Ecto neural progenitor cell (in vitro differentiated cells): ENCODE measurements around the gene LRRC74A.
A peak's percentile ranks its signal among the peaks of the same experiment; 100 is the strongest.

Source experiments
- DNase-seq: peaks from one replicate; pipeline ENCODE4 v3.0.0-alpha.2; 2018; ENCODE audit warnings: low spot score

Gene LRRC74A

GRCh38 chr14:76810525-76810924 lies 15.7 kb upstream of the LRRC74A start:
- no peak for DNase-seq

- no peak for DNase-seq
Observed at GRCh38 chr14:76810953-76811400, 15.2 kb upstream of the LRRC74A start.

GRCh38 chr14:76811561-76811960 lies 14.6 kb upstream of the LRRC74A start:
- no peak for DNase-seq

- DNase-seq, result no peak
Observed at GRCh38 chr14:76812093-76812421, 14.2 kb upstream of the LRRC74A start.

GRCh38 chr14:76812422-76813383 lies 13.5 kb upstream of the LRRC74A start, which contains the start of gene ANGEL1:
Gene ANGEL1, minus strand, starts transcription at chr14:76812882. Its CDS starts 55 bp downstream, at chr14:76812827.
- DNase-seq, result peak; percentile 95

- DNase-seq, result no peak
Observed at GRCh38 chr14:76814726-76815645, 11.2 kb upstream of the LRRC74A start.

- no peak for DNase-seq
Observed at GRCh38 chr14:76820700-76821099, 5.5 kb upstream of the LRRC74A start.

GRCh38 chr14:76827696-76828296 lies 1.6 kb downstream of the LRRC74A start:
- no peak for DNase-seq

GRCh38 chr14:76828339-76829012 lies 2.3 kb downstream of the LRRC74A start:
- no peak for DNase-seq

GRCh38 chr14:76829013-76829365 lies 2.8 kb downstream of the LRRC74A start:
- no peak for DNase-seq

- DNase-seq, result no peak
Observed at GRCh38 chr14:76829650-76830421, 3.6 kb downstream of the LRRC74A start.

- no peak for DNase-seq
Observed at GRCh38 chr14:76830556-76830955, 4.3 kb downstream of the LRRC74A start.

- DNase-seq, result no peak
Observed at GRCh38 chr14:76832503-76832988, 6.3 kb downstream of the LRRC74A start.

- no peak for DNase-seq
Observed at GRCh38 chr14:76833011-76833410, 6.8 kb downstream of the LRRC74A start.

GRCh38 chr14:76834241-76834661 lies 8.0 kb downstream of the LRRC74A start:
- DNase-seq, result no peak

- no peak for DNase-seq
Observed at GRCh38 chr14:76836029-76836630, 9.9 kb downstream of the LRRC74A start.

GRCh38 chr14:76837524-76837923 lies 11.3 kb downstream of the LRRC74A start:
- no peak for DNase-seq

- no peak for DNase-seq
Observed at GRCh38 chr14:76842414-76842813, 16.2 kb downstream of the LRRC74A start.

GRCh38 chr14:76844223-76844622 lies 18.0 kb downstream of the LRRC74A start:
- DNase-seq, result no peak

- no peak for DNase-seq
Observed at GRCh38 chr14:76846331-76847047, 20.3 kb downstream of the LRRC74A start.
